GM23248 (cell line): ENCODE measurements around the gene OR2T2. TPM values are rescaled to one million over a fixed set of nuclear protein-coding genes. Genes with fewer than 3 reads are reported as not detected.
"Not testable (repeated sequence)": the region's sequence is repeated elsewhere in the genome, so short reads cannot be mapped to it uniquely, and the experiment has no call there.

Experiments used
- DNase-seq: peaks from one replicate; pipeline ENCODE4 v3.0.0-alpha.2; 2015
- H2AFZ ChIP-seq: fragments of 200-600 bp; sonication (generic); 2 replicates; pipeline ENCODE4 v1.6.1; 2016; ENCODE audit warnings: antibody characterized with exemption
- H3F3A ChIP-seq: fragments of 200-600 bp; sonication (generic); 2 replicates; pipeline ENCODE4 v1.6.1; 2016; ENCODE audit warnings: mild to moderate bottlenecking, antibody characterized with exemption, mixed run types; ENCODE audit not compliant: insufficient read depth
- H3K27ac ChIP-seq: fragments of 200-600 bp; sonication (generic); 2 replicates; pipeline ENCODE4 v1.5.1; 2016; ENCODE audit warnings: mild to moderate bottlenecking
- H3K27me3 ChIP-seq: fragments of 200-600 bp; sonication (generic); replicated peaks from 2 replicates; pipeline ENCODE4 v1.6.1; 2016; ENCODE audit warnings: mild to moderate bottlenecking; ENCODE audit not compliant: insufficient read depth
- H3K36me3 ChIP-seq: fragments of 200-600 bp; sonication (generic); 2 replicates; pipeline ENCODE4 v1.6.1; 2016; ENCODE audit warnings: low read depth, mild to moderate bottlenecking
- H3K4me1 ChIP-seq: fragments of 200-600 bp; sonication (generic); 2 replicates; pipeline ENCODE4 v1.6.1; 2016; ENCODE audit warnings: mild to moderate bottlenecking; ENCODE audit not compliant: insufficient read depth
- H3K4me2 ChIP-seq: fragments of 200-600 bp; sonication (generic); one replicate; pipeline ENCODE4 v1.6.1; 2016; ENCODE audit warnings: mild to moderate bottlenecking; ENCODE audit not compliant: unreplicated experiment
- H3K4me3 ChIP-seq: fragments of 200-600 bp; sonication (generic); 2 replicates; pipeline ENCODE4 v1.5.1; 2016; ENCODE audit warnings: mild to moderate bottlenecking
- H3K79me2 ChIP-seq: fragments of 200-600 bp; sonication (generic); 2 replicates; pipeline ENCODE4 v1.6.1; 2016; ENCODE audit warnings: mild to moderate bottlenecking; ENCODE audit not compliant: insufficient read depth
- H3K9ac ChIP-seq: fragments of 200-600 bp; sonication (generic); 2 replicates; pipeline ENCODE4 v1.6.1; 2016; ENCODE audit warnings: mild to moderate bottlenecking
- H3K9me2 ChIP-seq: fragments of 200-600 bp; sonication (generic); 2 replicates; pipeline ENCODE4 v1.6.1; 2016; ENCODE audit warnings: mixed run types, mild to moderate bottlenecking, moderate library complexity; ENCODE audit not compliant: insufficient read depth
- H3K9me3 ChIP-seq: fragments of 200-600 bp; sonication (generic); one replicate; pipeline ENCODE4 v1.6.1; 2017; ENCODE audit warnings: low read depth
- H4K20me1 ChIP-seq: fragments of 200-600 bp; sonication (generic); 2 replicates; pipeline ENCODE4 v1.6.0; 2016; ENCODE audit not compliant: insufficient read depth
- EZH2 ChIP-seq: fragments of 200-600 bp; sonication (generic); IDR thresholded peaks from 2 replicates; pipeline ENCODE4 v1.6.1; 2018; ENCODE audit warnings: antibody characterized with exemption, mild to moderate bottlenecking; ENCODE audit not compliant: insufficient read depth, poor library complexity, severe bottlenecking
- EZH2phosphoT487 ChIP-seq: fragments of 200-600 bp; sonication (generic); IDR thresholded peaks from 2 replicates; pipeline ENCODE4 v1.6.1; 2018; ENCODE audit warnings: antibody characterized with exemption, moderate library complexity, mild to moderate bottlenecking, low read depth; ENCODE audit not compliant: insufficient read depth
- WGBS, 2 experiments: methylation state at CpG; one replicate each; pipeline ENCODE4 v1.1.6; 2015 to 2017; ENCODE audit warnings: low lambda C conversion rate in 2 of 2, low coverage in 1 of 2; ENCODE audit errors: missing lambda C conversion rate in 2 of 2; 5-methylcytosine and 5-hydroxymethylcytosine counted together
- in situ Hi-C: fragments of 300-500 bp; cut with MboI; formaldehyde crosslinking; loops from 2 replicates; pipeline ENCODE4 v1.15.0; 2020
- polyA plus RNA-seq: library from polyadenylated mRNA; unstranded; fragments of >200 nt; fragmentation: Nextera tagmentation; extraction: Ambion mirVana; gene quantifications from 2 replicates; pipeline ENCODE4 v1.2.1, GENCODE V29; 2016
- total RNA-seq: library from RNA; depleted of rRNA; stranded (reverse); fragments of >200 nt; shearing (Covaris generic); gene quantifications from 2 replicates; pipeline ENCODE4 v1.2.3, GENCODE V29; 2014

Gene OR2T2
- total and polyA plus RNA-seq, 2 experiments from 2014 or later: not detected

DNA sequence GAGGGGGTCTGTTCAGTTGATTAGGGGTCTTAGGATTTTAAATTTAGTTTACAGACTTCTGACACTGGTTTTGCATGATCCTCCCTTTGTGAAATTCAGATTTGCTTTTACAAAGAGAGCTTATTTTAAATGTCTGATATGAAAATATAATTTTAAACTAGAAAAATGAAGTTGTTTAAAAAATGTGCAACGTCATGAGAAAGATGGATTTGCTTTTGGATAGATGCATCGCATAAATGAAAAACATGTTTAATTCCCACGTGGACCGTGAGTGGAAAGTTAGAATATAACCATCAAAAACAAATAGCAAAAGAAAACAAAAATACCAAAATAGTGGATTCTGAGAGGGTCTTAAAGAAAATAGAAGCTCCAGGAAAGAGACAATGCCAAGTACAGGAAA, 25.7 kb downstream of the OR2T2 start:
- H3K9me3 ChIP-seq: no peaks in the 10 kb centered on the region

DNA sequence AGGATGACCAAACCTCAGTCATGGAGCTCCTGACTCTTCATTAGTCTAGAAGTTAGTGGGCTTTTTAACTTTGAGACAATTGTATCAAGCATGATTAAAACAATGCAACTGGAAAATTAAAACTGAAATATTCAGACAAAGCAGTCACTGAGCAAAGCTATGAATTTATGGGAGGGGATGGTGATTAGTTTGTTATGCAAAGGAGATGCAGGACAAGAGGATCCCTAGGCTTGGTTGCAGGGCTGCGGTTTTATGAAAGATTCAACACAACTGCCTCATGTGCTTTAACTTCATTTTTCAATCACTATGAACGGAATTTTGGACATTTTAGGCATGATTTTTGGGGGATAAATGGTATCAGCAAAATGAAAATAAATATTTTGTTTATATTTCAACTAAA, 26.7 kb downstream of the OR2T2 start:
- H3K9me3 ChIP-seq, H3F3A ChIP-seq, DNase-seq, H3K79me2 ChIP-seq, H2AFZ ChIP-seq, H3K27me3 ChIP-seq, H3K4me3 ChIP-seq, H3K4me1 ChIP-seq, H4K20me1 ChIP-seq, in situ Hi-C loops, H3K36me3 ChIP-seq, H3K4me2 ChIP-seq, H3K9ac ChIP-seq, H3K27ac ChIP-seq, H3K9me2 ChIP-seq: not testable (repeated sequence)
- 17 to 30% methylated on average over 2 of the region's 2 CpGs for WGBS, 2 experiments

More for the DNA sequence above, 25.7 kb downstream of the OR2T2 start:
- TF ChIP-seq EZH2phosphoT487 (no peak), EZH2 (no peak)
- Histone ChIP-seq H3K9me2 (no peaks in the 10 kb centered on the region), H4K20me1 (no peaks in the 10 kb centered on the region), H3K4me2 (no peak overlapping the region), H3K9ac (no peak overlapping the region), H3K79me2 (no peaks in the 10 kb centered on the region), H2AFZ (no peak overlapping the region), H3K27me3 (no peaks in the 10 kb centered on the region), H3K27ac (no peak overlapping the region), H3F3A (no peaks in the 10 kb centered on the region), H3K4me1 (no peaks in the 10 kb centered on the region), H3K36me3 (no peaks in the 10 kb centered on the region), H3K4me3 (no peak overlapping the region)
- WGBS, 2 experiments: 36 to 44% methylated on average over 4 of the region's 4 CpGs
- in situ Hi-C loops: no loop called here
- DNase-seq: no peak

DNA sequence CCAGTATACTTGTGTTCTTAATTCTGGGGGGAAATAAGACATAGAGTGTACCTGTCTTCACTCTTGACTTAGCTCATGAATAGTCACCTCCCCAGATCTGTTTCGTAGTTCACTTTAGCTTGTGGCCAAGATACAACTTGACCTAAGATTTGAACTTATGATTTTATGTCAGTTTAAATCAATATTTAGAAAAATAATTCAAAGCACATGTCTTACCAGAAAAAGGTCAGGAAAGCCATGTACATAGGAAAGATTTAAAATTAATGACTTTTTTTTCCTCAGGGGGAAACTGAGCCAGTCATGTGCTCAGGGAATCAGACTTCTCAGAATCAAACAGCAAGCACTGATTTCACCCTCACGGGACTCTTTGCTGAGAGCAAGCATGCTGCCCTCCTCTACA, 27.6 kb downstream of the OR2T2 start, which contains the start of gene OR2T3:
OR2T3 (plus strand) TSS at position 301 of the 400 bp plus-strand sequence; CDS start at position 301, 0 bp downstream.
- H3K9ac ChIP-seq, H3K4me1 ChIP-seq, H2AFZ ChIP-seq, H3K27ac ChIP-seq, H3K36me3 ChIP-seq, H3K9me2 ChIP-seq, H3K27me3 ChIP-seq, H4K20me1 ChIP-seq, DNase-seq, H3F3A ChIP-seq, in situ Hi-C loops, H3K4me3 ChIP-seq, H3K4me2 ChIP-seq, H3K79me2 ChIP-seq, H3K9me3 ChIP-seq: not testable (repeated sequence)
- WGBS, 2 experiments: 12 to 23% methylated on average over 2 of the region's 2 CpGs

DNA sequence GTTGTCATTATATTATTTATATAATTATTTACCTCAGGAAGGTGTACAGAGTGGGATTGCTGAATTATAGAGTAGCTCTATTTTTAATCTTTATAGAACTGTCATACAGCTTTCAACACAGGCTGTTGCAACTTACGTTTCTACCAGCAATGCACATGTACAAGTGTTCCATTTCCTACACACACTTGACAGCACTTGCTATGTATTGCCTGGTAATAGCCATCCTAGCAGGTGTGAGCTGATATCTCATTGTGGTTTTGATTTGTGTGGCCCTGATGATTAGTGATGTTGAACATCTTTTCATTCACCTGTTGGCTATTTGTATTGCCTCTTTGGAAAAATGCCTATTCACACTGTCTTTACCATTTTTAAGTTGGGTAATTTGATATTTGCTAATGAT, 30.2 kb downstream of the OR2T2 start:
- in situ Hi-C loops: not testable (repeated sequence)
- no CpG with 5 or more reads among the region's 1 CpG for WGBS, 2 experiments

DNA sequence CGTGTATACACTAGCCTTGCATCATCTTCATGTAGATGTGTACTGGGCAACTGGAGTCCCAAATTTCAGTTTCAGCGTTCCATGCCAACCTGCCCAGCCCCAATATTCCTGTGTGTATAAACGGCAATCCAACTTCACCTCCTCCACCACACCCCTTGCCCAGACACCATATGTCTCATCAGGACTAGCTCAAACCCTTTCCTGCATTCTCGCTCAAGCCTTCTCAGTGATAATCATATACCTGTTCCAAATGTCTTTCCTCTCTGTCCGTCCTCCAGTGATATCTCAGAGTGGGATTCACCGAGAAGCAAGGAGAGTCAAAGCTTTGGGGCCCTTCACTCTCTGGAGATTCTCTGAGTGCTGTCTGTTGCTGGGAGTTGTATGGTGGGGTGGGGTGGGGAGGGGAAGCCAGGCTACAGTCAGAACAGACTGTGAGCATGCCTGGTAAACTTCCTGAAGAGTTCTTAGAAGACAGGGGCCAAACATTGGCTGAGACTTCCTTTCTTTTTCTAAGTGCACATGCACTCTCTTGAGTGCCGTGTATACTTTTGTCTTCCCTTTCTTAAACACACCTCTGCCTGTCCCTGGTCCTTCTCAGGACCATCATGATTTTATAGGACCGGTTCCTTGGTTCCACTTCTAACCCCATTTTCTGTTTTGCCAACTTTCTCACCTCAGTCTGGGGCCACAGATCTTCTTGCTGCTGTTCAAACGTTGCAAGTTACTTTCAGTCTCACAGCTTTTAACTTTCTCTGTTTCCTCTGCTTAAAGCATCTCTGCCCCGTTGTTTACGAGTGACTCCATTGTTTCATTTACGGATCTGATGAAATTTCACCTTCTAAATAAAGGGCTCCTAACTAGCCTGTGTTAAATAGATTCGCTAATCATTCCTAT, 36.5 kb downstream of the OR2T2 start:
- H2AFZ ChIP-seq, H3F3A ChIP-seq, H3K4me2 ChIP-seq, H4K20me1 ChIP-seq, H3K4me1 ChIP-seq, H3K9ac ChIP-seq, DNase-seq, H3K27ac ChIP-seq, H3K9me2 ChIP-seq, H3K9me3 ChIP-seq, H3K27me3 ChIP-seq, H3K36me3 ChIP-seq, H3K79me2 ChIP-seq, H3K4me3 ChIP-seq, in situ Hi-C loops: not testable (repeated sequence)
- 19 to 23% methylated on average over 13 of the region's 13 CpGs for WGBS, 2 experiments

More for the DNA sequence above, 30.2 kb downstream of the OR2T2 start:
- H2AFZ ChIP-seq, H3K9me2 ChIP-seq, H3K36me3 ChIP-seq, DNase-seq, H3K27ac ChIP-seq, H3K27me3 ChIP-seq, H3K4me1 ChIP-seq, H3K4me2 ChIP-seq, H3K9me3 ChIP-seq, H3F3A ChIP-seq, H3K9ac ChIP-seq, H3K4me3 ChIP-seq, H3K79me2 ChIP-seq, H4K20me1 ChIP-seq: not testable (repeated sequence)

DNA sequence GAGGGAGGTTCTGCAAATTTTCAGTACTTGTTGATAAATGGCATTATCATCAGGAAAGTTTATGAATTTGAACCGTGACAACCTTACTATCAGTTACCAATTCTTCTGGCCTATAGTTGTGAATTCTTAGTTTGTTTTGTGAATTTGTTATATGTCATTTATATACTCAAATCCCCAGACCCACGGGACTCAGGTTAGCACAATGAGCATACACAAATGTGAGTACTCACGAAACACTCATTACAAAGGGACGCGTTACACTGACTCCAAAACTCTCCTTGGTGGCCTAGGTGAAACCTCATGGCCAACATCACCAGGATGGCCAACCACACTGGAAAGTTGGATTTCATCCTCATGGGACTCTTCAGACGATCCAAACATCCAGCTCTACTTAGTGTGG, 42.9 kb downstream of the OR2T2 start, which contains the start of gene OR2T5:
OR2T5 (plus strand) TSS at position 301 of the 400 bp plus-strand sequence; CDS start at position 301, 0 bp downstream.
- H3K9me3 ChIP-seq, in situ Hi-C loops, H3K9me2 ChIP-seq, H3F3A ChIP-seq, H3K79me2 ChIP-seq, H3K36me3 ChIP-seq, H3K27me3 ChIP-seq, H3K4me3 ChIP-seq, H3K9ac ChIP-seq, H4K20me1 ChIP-seq, H3K4me2 ChIP-seq, H3K4me1 ChIP-seq, H3K27ac ChIP-seq, DNase-seq, H2AFZ ChIP-seq: not testable (repeated sequence)
- 39 to 55% methylated on average over 4 to 5 of the region's 6 CpGs for WGBS, 2 experiments

DNA sequence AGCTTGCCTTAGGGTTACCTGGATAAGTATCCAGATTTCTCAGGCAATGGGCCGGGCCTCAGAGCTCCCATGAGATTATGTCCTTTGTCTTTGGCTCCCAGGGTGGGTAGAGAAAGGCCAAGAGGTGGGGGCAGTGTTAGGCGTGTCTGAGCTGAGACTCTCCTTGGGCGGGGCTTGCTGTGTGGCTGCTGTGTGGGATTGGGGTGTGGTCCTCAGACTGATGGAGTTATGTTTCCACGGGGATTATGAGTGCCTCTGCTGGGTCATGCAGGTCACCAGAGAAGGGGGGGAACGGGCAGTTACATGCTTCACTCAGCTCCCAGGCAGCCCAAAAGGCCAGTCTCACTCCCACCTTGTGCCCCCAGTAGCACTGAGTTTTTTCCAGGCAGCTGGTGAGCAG, 51.2 kb downstream of the OR2T2 start:
- H3K27me3 ChIP-seq, DNase-seq, H3K4me1 ChIP-seq, in situ Hi-C loops, H3F3A ChIP-seq, H2AFZ ChIP-seq, H3K4me3 ChIP-seq, H3K4me2 ChIP-seq, H4K20me1 ChIP-seq, H3K27ac ChIP-seq, H3K36me3 ChIP-seq, H3K79me2 ChIP-seq, H3K9me3 ChIP-seq, H3K9me2 ChIP-seq, H3K9ac ChIP-seq: not testable (repeated sequence)
- no CpG with 5 or more reads among the region's 5 CpGs for WGBS, 2 experiments
